GM12892 (cell line): ENCODE data around the gene LRRC8C.

Experiments used
- POLR2AphosphoS5 ChIP-seq: IDR thresholded peaks from 2 replicates; pipeline ENCODE4 v1.6.1; 2011; ENCODE audit warnings: low read depth, low read length, control low read depth
- TAF1 ChIP-seq: IDR thresholded peaks from 2 replicates; pipeline ENCODE4 v1.6.1; 2011; ENCODE audit warnings: low read depth, mild to moderate bottlenecking, control low read depth, low read length, borderline replicate concordance

DNA sequence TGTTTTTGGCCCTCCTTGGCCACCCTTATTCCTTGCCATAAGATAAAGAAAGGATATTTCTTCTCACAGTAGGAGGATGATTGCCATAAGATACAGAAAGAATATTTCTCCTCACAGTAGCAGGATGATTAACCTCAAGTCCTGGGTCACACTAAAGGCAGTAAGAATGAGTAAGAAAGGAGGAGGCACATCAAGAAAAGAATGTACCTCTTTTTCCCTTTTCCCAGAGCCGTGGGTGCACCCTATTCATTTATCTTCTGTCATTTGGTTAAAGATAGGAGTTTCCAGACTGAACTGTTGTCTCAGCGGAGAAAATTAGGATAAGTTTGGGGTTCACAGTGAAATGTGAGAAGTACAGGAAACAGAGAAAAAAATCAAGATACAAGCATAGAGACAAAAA is 52.5 kb downstream of the LRRC8C start:
- TF ChIP-seq POLR2AphosphoS5 (no peak), TAF1 (no peak)
